ENCODE data around the gene CYCS. TPM values are rescaled to one million over a fixed set of nuclear protein-coding genes. Genes with fewer than 3 reads are reported as not detected.
A peak's percentile ranks its signal among the peaks of the same experiment; 100 is the strongest.

Gene CYCS
- total RNA-seq, 4 donors from 2014 or later: 13.3 to 25.6 (median 23.4) TPM

- Histone ChIP-seq H3K27ac (no peak overlapping the region), H3K4me1 (no peaks in the 10 kb centered on the region), H3K36me3 (no peaks in the 10 kb centered on the region), H3K4me3 (no peak overlapping the region), H3K27me3 (no peaks in the 10 kb centered on the region), H3K9me3 (no peaks in the 10 kb centered on the region)
- no peak for TF ChIP-seq EP300 (IDR thresholded peaks at IDR 0.05)
- TF ChIP-seq CTCF (IDR thresholded peaks at IDR 0.05): no peak
- no peak for TF ChIP-seq POLR2A (IDR thresholded peaks at IDR 0.05)
- no peak for DNase-seq (ENCODE audit: low spot score in 2 of 2)
- 52 to 54% methylated on average over 3 of the region's 3 CpGs for whole genome bisulfite sequencing, 2 donors
Observed at GRCh38 chr7:25109276-25109675, 15.8 kb downstream of the CYCS start.

- H3K4me3 ChIP-seq: no peak overlapping the region
- TF ChIP-seq POLR2A (IDR thresholded peaks at IDR 0.05) (no peak), EP300 (IDR thresholded peaks at IDR 0.05) (no peak), CTCF (IDR thresholded peaks at IDR 0.05) (no peak)
- no peaks in the 10 kb centered on the region for H3K27me3 ChIP-seq
- 63 to 80% methylated on average over 3 of the region's 3 CpGs for WGBS, 2 donors
- no peaks in the 10 kb centered on the region for H3K4me1 ChIP-seq
- DNase-seq (ENCODE audit: low spot score in 2 of 2): no peak
- no peaks in the 10 kb centered on the region for H3K9me3 ChIP-seq
- no peak overlapping the region for H3K27ac ChIP-seq
- no peaks in the 10 kb centered on the region for H3K36me3 ChIP-seq
Observed at GRCh38 chr7:25105911-25106310, 19.1 kb downstream of the CYCS start.

DNA sequence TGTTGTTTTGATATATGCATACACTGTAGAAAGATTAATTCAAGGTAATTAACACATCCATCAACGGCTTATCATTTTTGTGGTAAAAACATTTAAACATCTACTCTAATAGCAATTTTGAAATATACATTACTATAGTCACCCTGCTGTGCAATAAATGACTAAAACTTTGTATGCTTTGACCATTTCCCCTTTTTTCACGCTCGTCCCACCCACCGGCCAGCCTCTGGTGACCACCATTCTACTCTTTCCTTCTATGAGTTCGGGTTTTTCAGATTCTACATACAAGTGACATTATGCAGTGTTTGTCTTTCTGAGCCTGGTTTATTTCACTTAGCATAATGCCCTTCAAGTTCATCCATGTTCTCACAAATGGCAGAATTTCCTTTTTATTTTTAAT lies 21.3 kb downstream of the CYCS start:
- Histone ChIP-seq H3K27ac (no peak overlapping the region), H3K4me1 (no peaks in the 10 kb centered on the region), H3K36me3 (no peaks in the 10 kb centered on the region), H3K4me3 (no peak overlapping the region), H3K27me3 (no peaks in the 10 kb centered on the region), H3K9me3 (no peaks in the 10 kb centered on the region)
- WGBS, 2 donors: 86 to 88% methylated on average over 5 of the region's 5 CpGs
- DNase-seq (ENCODE audit: low spot score in 2 of 2): no peak
- no peak for TF ChIP-seq POLR2A (IDR thresholded peaks at IDR 0.05)
- no peak for TF ChIP-seq EP300 (IDR thresholded peaks at IDR 0.05)
- no peak for TF ChIP-seq CTCF (IDR thresholded peaks at IDR 0.05)

DNA sequence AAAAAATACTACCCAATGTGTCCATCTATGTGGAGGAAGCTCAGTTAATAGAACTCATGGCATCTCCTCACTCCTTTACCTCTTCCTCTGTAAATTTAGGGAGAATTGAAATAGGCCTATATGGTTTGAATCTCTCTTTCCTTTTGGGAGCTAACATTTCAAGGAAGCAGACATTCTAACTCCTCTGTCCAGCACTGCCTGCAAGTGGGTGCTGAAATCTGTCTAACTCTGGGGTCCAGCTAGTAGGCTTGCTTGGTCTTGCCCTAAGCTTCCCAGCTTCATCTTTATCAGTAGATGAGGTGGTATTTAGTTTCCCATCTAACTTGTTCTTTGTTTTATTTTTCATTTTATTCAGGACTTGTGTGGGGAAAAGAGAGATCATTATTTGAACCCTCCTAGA lies 23.2 kb downstream of the CYCS start:
- H3K4me3 ChIP-seq: no peak overlapping the region
- no peaks in the 10 kb centered on the region for H3K4me1 ChIP-seq
- no peaks in the 10 kb centered on the region for H3K27me3 ChIP-seq
- no peaks in the 10 kb centered on the region for H3K36me3 ChIP-seq
- TF ChIP-seq CTCF (IDR thresholded peaks at IDR 0.05): no peak
- no peak for TF ChIP-seq EP300 (IDR thresholded peaks at IDR 0.05)
- TF ChIP-seq POLR2A (IDR thresholded peaks at IDR 0.05): no peak
- no peaks in the 10 kb centered on the region for H3K9me3 ChIP-seq
- H3K27ac ChIP-seq: no peak overlapping the region
- DNase-seq (ENCODE audit: low spot score in 2 of 2): no peak

DNA sequence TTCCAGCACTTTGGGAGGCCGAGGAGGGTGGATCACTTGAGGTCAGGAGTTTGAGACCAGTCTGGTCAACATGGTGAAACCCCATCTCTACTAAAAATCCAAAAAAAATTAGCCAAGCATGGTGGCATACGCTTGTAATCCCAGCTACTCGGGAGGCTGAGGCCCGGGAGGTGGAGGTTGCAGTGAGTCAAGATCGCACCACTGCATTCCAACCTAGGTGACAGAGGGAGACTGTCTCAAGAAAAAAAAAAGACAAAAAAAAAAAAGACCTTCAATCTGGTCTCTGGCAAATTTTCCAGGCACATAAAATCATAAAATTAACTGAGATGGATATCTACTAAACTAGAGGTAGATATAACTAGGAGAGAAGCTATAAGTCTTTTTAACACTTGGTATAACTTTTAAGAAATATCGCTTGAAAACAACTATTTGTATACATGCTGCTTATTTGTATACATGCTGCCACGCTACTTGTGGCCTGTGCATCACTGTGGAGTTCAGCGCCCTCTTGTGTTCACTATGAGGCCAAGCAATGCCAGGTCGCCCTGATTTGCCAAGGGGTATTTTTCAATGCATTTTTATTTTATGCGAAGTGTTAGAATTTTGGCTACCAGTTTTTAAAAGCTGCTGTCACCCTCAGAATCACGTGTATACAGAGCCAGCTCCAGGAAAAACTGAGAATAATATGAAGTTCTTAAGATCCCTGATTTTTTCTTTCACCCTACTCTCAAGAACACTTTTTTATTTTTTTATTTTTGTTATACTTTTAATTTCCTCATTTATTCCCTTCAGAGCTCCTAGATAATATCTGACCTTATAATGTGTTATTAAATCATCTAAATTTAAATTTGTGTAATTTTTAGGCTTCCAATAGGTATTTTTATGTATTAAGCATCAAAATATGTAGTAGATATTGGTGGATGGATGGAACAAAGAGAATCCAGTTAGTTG lies 26.7 kb downstream of the CYCS start:
- WGBS, 2 donors: 31 to 35% methylated on average over 11 of the region's 11 CpGs
- H3K27me3 ChIP-seq: no peaks in the 10 kb centered on the region
- TF ChIP-seq CTCF (IDR thresholded peaks at IDR 0.05) (peak; percentile 55 to 91 (median 72)), EP300 (IDR thresholded peaks at IDR 0.05) (no peak)
- H3K4me3 ChIP-seq: no peak overlapping the region
- no peak overlapping the region for H3K27ac ChIP-seq
- no peaks in the 10 kb centered on the region for H3K36me3 ChIP-seq
- DNase-seq (ENCODE audit: low spot score in 2 of 2): peak; percentile 15 to 54
- peaks cover 0 to 6% (median 0%) of the 10 kb centered on the region in 4 donors for H3K4me1 ChIP-seq
- no peaks in the 10 kb centered on the region for H3K9me3 ChIP-seq
